Coronary artery (tissue), 2 donors: ENCODE data around the gene MED17.
A peak's percentile ranks its signal among the peaks of the same experiment; 100 is the strongest.

Source experiments
- DNase-seq: peaks from one replicate; pipeline ENCODE4 v3.0.0-alpha.2; 2017; ENCODE audit warnings: low spot score
- H3K27ac ChIP-seq, 2 donors: fragments of 200-600 bp; sonication (generic); one replicate each; pipeline ENCODE4 v1.5.1; 2016 to 2019
- H3K4me3 ChIP-seq: fragments of 200-600 bp; sonication (generic); 2 replicates; pipeline ENCODE4 v1.5.1; 2016; ENCODE audit warnings: mild to moderate bottlenecking, moderate library complexity
- CTCF ChIP-seq: fragments of 200-600 bp; sonication (generic); IDR thresholded peaks from one replicate; pipeline ENCODE4 v1.5.1; 2019; ENCODE audit warnings: antibody characterized with exemption

The MED17 gene

GRCh38 chr11:93784145-93784934, at the start of gene MED17:
Gene MED17, plus strand, starts transcription at chr11:93784282. Its CDS starts 232 bp downstream, at chr11:93784514.
- no peak for TF ChIP-seq CTCF
- Histone ChIP-seq H3K27ac (peak within 1 kb of the TSS; percentile 89 to 95), H3K4me3 (peak within 1 kb of the TSS; percentile 83)
- DNase-seq = peak; percentile 95

- no peak overlapping the region for H3K4me3 ChIP-seq
- no peak for TF ChIP-seq CTCF
- H3K27ac ChIP-seq = no peak overlapping the region
- DNase-seq = no peak
Observed at GRCh38 chr11:93734427-93735222, 49.5 kb upstream of the MED17 start.

DNA sequence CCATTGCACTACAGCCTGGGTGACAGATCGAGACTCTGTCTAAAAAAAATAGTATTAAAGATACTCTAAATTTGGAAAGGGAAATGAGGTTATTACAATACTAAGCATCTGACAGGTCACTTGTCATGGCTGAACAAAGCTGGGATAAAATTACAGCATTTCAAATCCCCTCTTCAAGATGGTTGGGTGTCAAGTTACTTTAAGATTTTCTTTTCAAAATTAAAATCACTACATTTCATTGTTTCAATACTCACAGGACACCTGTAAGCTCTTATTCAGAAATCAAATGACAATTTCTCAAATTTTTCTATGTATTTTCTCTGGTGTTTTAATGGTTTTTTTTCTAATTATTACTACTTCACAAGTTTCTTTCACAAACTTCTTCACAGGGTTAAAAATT, 48.5 kb upstream of the MED17 start:
- Histone ChIP-seq H3K27ac (no peak overlapping the region), H3K4me3 (no peak overlapping the region)
- no peak for TF ChIP-seq CTCF
- no peak for DNase-seq

- Histone ChIP-seq H3K27ac (no peak overlapping the region), H3K4me3 (no peak overlapping the region)
- no peak for TF ChIP-seq CTCF
- DNase-seq = no peak
Observed at GRCh38 chr11:93736129-93736528, 48.0 kb upstream of the MED17 start.

DNA sequence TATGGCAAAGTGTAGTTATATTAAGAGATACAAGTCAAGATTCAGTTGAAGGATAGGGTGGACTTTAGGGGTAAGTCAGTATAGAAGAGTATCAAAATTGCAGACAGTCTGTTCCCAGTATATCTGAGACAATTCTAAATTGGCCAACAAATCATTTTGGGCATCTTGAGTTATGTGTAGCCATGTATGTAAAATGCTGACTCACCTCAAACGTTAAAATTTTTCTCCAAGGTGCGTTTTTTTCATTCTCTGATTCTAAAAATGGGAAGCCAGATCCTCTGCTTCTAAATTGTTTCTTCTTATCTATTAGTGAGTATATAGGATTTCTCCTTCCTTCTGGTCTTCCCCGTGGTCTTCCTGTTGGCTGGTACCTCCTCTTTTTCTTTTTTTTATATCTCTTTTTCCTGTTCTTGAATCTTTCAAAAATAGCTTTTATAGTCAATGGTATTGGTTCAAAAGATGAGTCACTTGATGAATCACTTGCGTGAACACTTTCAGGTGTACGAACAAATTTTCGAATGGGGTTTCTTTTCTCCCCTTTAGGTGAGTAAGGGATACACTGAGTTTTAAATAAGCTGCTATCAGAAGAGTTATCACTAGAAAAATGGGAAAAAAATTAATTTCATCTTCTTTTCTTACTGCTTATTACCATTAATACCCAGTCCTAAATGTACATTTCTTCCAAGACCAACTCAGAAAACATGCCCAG, 46.0 kb upstream of the MED17 start:
- Histone ChIP-seq H3K4me3 (peak overlapping the region; percentile 80), H3K27ac (no peak overlapping the region)
- no peak for TF ChIP-seq CTCF
- DNase-seq = no peak

GRCh38 chr11:93738647-93739081, 45.4 kb upstream of the MED17 start:
- H3K27ac ChIP-seq = no peak overlapping the region

More at GRCh38 chr11:93738647-93739081, 45.4 kb upstream of the MED17 start:
- peak overlapping the region; percentile 80 for H3K4me3 ChIP-seq
- DNase-seq = no peak
- no peak for TF ChIP-seq CTCF
